ENCODE data around the gene CZIB. TPM values are rescaled to one million over a fixed set of nuclear protein-coding genes. Genes with fewer than 3 reads are reported as not detected.

The CZIB gene
- 44.3 and 48.5 TPM in 2 replicates for total RNA-seq

DNA sequence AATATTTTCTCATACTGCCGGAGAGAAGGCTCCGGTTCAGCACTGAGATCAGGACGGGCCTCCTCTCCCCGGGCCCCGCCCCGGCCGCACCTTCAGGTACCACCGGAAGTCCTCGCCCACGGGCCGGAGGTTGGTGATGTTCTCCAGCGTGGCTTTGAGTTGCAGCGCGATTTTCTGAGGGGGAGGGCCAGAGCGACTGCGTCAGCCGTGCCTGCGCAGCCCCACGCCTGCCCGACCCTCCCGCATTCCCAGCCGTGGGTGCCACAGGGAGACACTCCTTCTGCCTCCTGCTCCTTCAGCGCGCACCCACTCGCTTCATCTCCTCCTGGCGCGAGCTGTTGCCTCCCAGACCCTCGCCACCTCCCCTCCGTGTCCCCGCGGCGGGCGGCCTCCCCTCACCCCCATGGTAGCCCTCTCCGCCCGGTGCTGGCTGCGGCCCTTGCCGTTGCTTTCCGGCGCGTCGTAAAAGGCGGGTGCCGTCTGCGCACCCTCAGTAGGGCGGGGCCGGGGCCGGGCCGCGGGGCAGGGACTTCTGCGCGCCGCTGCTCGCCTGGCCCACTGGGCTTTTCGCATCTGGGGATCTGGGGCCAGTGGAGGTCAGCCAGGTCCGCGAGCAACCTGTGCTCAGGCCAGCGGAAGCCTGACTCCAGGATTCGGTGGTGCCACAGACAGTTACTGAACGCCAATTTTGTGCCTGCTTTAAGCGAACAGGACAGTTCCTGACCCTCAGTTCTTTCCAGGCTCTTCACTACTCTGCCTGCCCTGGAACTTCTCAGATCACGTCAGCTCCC, at the start of gene CZIB:
Gene CZIB (minus strand): TSS at position 464 of the 791 bp plus-strand sequence. CDS start 59 bp downstream, at position 405.

DNA sequence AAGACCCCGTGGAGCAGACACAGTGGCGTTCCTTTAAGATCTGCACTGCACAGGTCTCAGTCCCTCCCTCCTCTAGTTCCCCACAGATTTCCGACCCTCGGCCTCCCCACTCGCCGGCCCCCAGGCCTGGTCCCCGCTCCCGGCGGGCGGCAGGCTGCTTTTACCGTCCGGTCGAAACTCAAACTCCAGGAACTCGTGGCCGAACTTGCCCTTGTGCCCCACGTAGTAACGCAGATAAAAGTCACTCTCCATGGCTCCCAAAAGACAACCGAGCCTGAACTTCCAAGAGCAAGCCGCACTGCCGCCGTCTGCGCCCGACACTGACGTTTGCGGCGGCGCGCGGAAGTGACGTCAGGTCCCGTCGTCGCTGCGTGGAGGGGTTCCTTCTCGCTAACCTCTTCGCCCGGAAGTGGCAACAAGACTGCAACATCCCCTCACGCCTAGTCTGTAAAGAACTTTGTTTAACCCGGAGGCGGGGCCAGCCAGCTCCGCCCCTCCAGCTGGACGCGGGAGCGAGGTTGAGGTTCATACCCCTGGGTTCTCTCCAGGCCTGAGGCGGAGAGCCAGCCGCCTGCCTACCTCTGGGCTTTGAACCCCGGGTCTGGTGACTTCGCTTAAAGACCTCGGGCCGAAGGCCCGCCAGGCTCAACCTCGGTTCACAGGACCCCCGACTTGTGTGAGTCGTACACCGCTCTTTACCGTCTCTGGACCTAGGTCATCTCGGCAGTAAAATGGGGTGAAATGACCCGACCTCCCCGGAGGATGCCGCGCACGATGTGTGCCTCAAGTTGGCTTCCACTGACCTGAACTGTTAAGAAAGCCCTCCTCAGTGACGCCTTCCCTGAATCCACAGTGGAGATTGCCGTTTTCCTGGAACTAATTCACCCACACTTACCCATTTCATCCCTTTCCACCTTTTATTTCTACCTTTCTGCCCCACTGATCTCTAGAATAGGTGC, 18.0 kb upstream of the CZIB start, which contains the start of gene MAGOH:
Gene MAGOH (minus strand): TSS at position 322 of the 959 bp plus-strand sequence. CDS start 70 bp downstream, at position 252.

DNA sequence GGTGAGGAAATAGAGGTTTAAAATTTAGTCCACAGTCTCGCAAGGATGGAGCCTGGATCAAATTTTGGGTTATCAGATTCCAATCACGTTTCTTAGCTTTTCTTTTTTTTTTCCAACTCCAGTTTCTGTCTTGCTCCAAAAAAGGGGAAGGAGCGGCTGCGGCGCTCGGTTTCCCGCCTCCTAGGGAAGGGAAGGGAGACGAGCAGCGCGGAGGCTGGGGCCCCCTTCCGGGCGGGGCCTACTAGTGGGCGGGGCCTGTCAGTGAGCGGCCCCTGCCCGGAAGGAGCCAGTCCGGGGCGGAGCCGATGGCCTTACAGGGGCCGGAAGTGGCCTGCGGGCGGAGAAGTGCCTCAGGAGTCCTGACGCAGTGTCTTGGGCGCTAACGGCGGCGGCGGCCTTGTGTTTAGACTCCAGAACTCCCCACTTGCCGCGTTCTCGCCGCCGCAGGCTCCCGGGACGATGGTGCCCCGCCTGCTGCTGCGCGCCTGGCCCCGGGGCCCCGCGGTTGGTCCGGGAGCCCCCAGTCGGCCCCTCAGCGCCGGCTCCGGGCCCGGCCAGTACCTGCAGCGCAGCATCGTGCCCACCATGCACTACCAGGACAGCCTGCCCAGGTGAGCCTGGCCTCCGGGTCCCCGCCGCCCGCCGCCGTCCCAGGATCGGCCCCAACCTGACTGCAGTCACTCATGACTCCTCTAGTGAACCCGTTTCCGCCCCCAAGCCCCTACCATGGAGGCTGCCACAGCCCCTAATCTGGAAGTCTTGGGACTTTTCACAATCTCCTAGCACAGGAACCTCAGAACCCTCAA, 23.7 kb downstream of the CZIB start, which contains the start of gene CPT2:
Gene CPT2 (plus strand): TSS at position 340 of the 806 bp plus-strand sequence. CDS start 120 bp downstream, at position 460.

Other genes starting within 250 kb of the CZIB start
- gene PODN, start 158.4 kb downstream of the CZIB start, total RNA-seq: 5.6 and 22.3 TPM in 2 replicates
- 0.58 and 1.1 TPM in 2 replicates for gene SLC1A7, start 78.0 kb downstream of the CZIB start, total RNA-seq
- 11.8 and 14.0 TPM in 2 replicates for gene CPT2, start 23.8 kb downstream of the CZIB start, total RNA-seq
- 22.3 and 70.4 TPM in 2 replicates for gene MAGOH, start 17.9 kb upstream of the CZIB start, total RNA-seq
- 8.2 and 12.7 TPM in 2 replicates for gene LRP8, start 107.4 kb upstream of the CZIB start, total RNA-seq
- not detected in 2 replicates for gene DMRTB1, start 238.8 kb upstream of the CZIB start, total RNA-seq

All from regular cardiac myocyte (primary cell).